KOPT-K1 (cell line): ENCODE data around the gene PAX4.
A peak's percentile ranks its signal among the peaks of the same experiment; 100 is the strongest.

Experiments
- H3K27ac ChIP-seq: fragments of 200-600 bp; sonication (generic); 2 replicates; pipeline ENCODE4 v1.5.1; 2016; ENCODE audit warnings: antibody characterized with exemption, mild to moderate bottlenecking, low read depth, low read length; ENCODE audit not compliant: poor library complexity, severe bottlenecking
- H3K36me3 ChIP-seq: fragments of 200-600 bp; sonication (generic); 2 replicates; pipeline ENCODE4 v1.5.1; 2017; ENCODE audit warnings: antibody characterized with exemption, mild to moderate bottlenecking, low read length, moderate library complexity; ENCODE audit not compliant: insufficient read depth
- H3K9me3 ChIP-seq: fragments of 200-600 bp; sonication (generic); 2 replicates; pipeline ENCODE4 v1.5.1; 2017; ENCODE audit warnings: antibody characterized with exemption, low read length, mild to moderate bottlenecking; ENCODE audit not compliant: insufficient read depth, poor library complexity, severe bottlenecking

PAX4 gene

GRCh38 chr7:127608446-127608845, 9.5 kb downstream of the PAX4 start:
- H3K9me3 ChIP-seq: peaks cover 27% of the 10 kb centered on the region
- no peak overlapping the region for H3K27ac ChIP-seq
- no peaks in the 10 kb centered on the region for H3K36me3 ChIP-seq

DNA sequence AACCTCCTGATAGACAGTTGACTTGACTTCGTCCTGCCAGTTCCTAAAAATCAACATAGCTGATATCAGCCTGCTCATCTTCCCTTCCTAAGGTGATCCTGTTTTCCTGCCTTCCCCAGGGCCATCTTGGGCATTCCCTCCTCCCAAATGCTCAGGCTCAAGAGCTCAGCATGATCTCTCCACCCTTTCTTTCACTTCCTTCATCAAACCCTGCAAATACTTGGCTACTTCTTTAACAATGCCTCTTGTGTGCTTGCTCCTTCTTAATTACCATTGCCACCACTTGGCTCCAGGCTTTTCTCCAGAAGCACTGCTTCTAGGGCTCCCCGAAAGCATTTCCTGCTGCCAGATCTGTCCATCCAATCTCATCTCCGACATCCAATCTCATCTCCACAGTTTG, 17.1 kb downstream of the PAX4 start:
- Histone ChIP-seq H3K9me3 (no peaks in the 10 kb centered on the region), H3K27ac (no peak overlapping the region), H3K36me3 (no peaks in the 10 kb centered on the region)

DNA sequence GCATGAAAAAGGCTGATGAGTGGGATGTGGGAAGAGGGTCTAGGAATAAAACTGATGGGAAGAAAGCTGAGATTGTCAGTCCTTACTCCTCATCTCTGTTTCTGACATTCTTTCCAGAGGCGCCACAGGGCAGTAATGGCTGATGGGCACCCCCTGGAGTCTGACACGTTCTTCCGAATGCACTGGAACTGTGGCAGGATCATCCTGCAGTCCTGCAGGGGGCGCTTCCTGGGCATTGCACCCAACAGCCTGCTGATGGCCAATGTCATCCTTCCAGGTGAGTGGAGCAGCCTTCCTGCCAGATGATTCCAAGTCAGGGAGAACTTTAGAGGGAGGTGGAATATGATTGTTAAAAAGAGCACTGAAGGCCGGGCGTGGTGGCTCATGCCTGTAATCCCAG, 19.6 kb downstream of the PAX4 start:
- Histone ChIP-seq H3K36me3 (no peaks in the 10 kb centered on the region), H3K9me3 (no peaks in the 10 kb centered on the region), H3K27ac (no peak overlapping the region)

- no peaks in the 10 kb centered on the region for H3K9me3 ChIP-seq
- peaks cover 12% of the 10 kb centered on the region for H3K36me3 ChIP-seq
- H3K27ac ChIP-seq: no peak overlapping the region
These were observed 22.2 kb downstream of the PAX4 start for GRCh38 chr7:127595737-127596136.

GRCh38 chr7:127594490-127594889, 23.5 kb downstream of the PAX4 start:
- H3K27ac ChIP-seq: no peak overlapping the region
- peaks cover 24% of the 10 kb centered on the region for H3K36me3 ChIP-seq
- no peaks in the 10 kb centered on the region for H3K9me3 ChIP-seq

GRCh38 chr7:127592550-127592949, 25.4 kb downstream of the PAX4 start:
- Histone ChIP-seq H3K9me3 (no peaks in the 10 kb centered on the region), H3K36me3 (peaks cover 24% of the 10 kb centered on the region), H3K27ac (no peak overlapping the region)

DNA sequence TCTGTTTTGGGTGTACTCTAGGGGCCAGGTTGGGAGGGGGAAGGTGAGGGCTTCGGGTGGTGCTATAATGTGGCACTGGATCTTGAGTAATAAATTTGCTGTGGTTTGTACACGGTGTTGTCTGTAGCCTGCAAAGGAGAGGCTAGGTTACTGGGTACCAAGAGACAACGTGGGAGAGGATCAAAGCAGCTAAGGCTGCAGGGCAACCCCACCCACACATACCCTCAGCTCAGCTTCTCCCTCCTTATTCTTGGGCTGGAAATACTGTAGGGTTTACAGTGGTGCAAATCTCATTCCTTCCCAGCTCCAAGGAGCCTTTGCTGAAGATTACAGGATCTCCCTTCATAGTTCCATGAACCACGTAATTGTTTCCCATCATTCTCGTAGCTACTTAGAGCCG, 26.4 kb downstream of the PAX4 start:
- H3K9me3 ChIP-seq: no peaks in the 10 kb centered on the region
- no peak overlapping the region for H3K27ac ChIP-seq
- peaks cover 24% of the 10 kb centered on the region for H3K36me3 ChIP-seq

DNA sequence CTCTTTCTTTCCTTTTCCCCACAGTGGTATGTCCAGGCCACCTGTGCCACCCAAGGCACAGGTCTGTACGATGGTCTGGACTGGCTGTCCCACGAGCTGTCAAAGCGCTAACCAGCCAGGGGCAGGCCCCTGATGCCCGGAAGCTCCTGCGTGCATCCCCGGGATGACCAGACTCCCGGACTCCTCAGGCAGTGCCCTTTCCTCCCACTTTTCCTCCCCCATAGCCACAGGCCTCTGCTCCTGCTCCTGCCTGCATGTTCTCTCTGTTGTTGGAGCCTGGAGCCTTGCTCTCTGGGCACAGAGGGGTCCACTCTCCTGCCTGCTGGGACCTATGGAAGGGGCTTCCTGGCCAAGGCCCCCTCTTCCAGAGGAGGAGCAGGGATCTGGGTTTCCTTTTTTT, 26.8 kb downstream of the PAX4 start:
- peaks cover 24% of the 10 kb centered on the region for H3K36me3 ChIP-seq
- H3K27ac ChIP-seq: no peak overlapping the region
- H3K9me3 ChIP-seq: no peaks in the 10 kb centered on the region

DNA sequence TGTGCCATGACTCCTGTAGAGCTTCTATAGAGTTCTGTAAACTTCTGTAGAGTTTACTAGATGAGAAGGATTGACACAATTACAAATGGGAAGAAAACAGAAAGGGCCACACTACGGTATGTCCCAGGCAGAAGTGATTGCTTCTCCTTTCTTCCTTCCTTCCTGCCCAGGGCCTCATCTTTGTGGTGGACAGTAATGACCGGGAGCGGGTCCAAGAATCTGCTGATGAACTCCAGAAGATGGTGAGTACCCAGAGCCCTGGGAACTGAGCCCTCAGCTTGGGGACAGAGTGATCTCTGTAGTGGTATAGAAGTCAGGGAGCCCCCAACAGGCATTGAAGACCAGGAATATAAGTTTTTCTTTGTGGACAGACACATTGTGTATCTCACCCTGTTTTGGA, 28.0 kb downstream of the PAX4 start:
- peaks cover 24% of the 10 kb centered on the region for H3K36me3 ChIP-seq
- H3K27ac ChIP-seq: no peak overlapping the region
- no peaks in the 10 kb centered on the region for H3K9me3 ChIP-seq

DNA sequence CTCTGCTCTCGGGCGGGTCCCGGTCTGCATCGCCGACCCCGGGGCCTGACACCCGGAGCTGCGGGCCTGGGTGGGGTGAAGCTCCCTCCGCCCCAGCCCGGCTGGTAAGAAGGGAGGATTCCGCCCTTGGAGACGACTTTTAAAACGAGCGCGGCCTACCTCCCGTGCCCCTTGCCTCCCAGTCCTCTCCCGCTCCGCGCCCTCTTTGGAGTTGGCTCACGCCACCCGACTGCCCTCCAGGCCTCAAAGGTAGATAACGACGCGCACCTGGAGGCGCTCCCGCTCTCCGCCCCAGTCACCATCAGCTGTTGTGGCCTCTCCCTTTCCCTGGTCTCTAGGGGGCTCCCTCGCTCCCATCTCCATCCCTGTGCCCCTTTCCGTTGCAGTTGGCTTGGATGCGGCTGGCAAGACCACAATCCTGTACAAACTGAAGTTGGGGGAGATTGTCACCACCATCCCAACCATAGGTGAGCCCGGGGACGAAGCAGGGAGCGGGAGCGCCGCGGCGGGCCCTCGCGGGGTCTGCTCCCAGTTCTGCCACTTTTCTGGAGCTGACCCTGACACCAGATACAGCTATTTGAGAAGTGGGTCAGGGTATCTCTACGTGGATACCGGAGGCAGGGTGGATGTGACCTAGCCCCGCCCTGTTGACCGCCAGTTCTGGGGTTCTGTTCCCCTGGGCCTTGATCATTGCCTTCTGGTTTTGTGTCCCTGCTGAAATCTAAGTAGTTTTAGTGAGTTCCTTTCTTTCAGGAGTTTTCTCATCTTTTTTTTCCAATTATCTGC, 29.1 kb downstream of the PAX4 start:
- Histone ChIP-seq H3K36me3 (peaks cover 25% of the 10 kb centered on the region), H3K27ac (peak overlapping the region; percentile 65), H3K9me3 (no peaks in the 10 kb centered on the region)

GRCh38 chr7:127588019-127588696, 29.8 kb downstream of the PAX4 start, which contains the start of gene ARF5:
Gene ARF5, plus strand, starts transcription at chr7:127588411. Its CDS starts 88 bp downstream, at chr7:127588499.
- peaks cover 32% of the 10 kb centered on the region for H3K36me3 ChIP-seq
- H3K9me3 ChIP-seq: no peaks in the 10 kb centered on the region
- H3K27ac ChIP-seq: peak within 1 kb of the TSS; percentile 65

- no peaks in the 10 kb centered on the region for H3K9me3 ChIP-seq
- H3K36me3 ChIP-seq: peaks cover 37% of the 10 kb centered on the region
- no peak overlapping the region for H3K27ac ChIP-seq
These were observed 30.3 kb downstream of the PAX4 start for GRCh38 chr7:127587663-127588018.

- Histone ChIP-seq H3K36me3 (peaks cover 44% of the 10 kb centered on the region), H3K9me3 (no peaks in the 10 kb centered on the region), H3K27ac (no peak overlapping the region)
These were observed 31.6 kb downstream of the PAX4 start for GRCh38 chr7:127586346-127586745.

- Histone ChIP-seq H3K9me3 (no peaks in the 10 kb centered on the region), H3K27ac (peak within 1 kb of the TSS; percentile 68), H3K36me3 (peaks cover 44% of the 10 kb centered on the region)
These were observed 32.6 kb downstream of the PAX4 start, which contains the start of gene GCC1 for GRCh38 chr7:127585044-127585953. Gene GCC1, minus strand, starts transcription at chr7:127585596. Its CDS starts 414 bp downstream, at chr7:127585182.

DNA sequence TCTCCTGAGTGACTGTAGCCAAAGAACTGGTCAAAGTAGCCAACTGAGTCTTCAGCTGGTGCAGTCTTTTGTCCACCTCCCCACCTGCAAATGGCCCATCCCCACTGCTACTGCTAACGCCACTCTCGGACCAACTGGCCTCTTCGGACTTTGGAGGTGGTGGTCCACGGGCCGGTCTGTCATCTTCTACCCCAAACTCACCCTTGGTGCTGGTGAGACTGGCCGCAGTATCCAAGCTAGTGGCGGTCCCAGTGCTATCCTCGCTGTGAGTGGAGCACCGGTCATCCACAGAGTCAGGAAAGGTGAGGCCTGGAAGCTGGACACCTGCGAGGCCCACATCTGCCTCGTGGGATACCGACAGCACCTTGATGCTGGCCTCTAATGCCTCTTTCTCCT, 33.3 kb downstream of the PAX4 start:
- peaks cover 44% of the 10 kb centered on the region for H3K36me3 ChIP-seq
- peak overlapping the region; percentile 68 for H3K27ac ChIP-seq
- H3K9me3 ChIP-seq: no peaks in the 10 kb centered on the region
